ENCODE measurements around the gene GNPTG. TPM values are rescaled to one million over a fixed set of nuclear protein-coding genes. Genes with fewer than 3 reads are reported as not detected.

GNPTG gene
- total and polyA plus RNA-seq, 2 donors (not counting 3 experiments of a cell fraction or from before 2014, with no cell fraction given) = 51.6 to 109 TPM

GRCh38 chr16:1401758-1402154 is 50.0 kb downstream of the GNPTG start:
- Histone ChIP-seq H3K9ac (replicated peaks; ENCODE audit: extremely low read depth, insufficient read depth, low read length) (no peak overlapping the region), H3K9me1 (replicated peaks; ENCODE audit: control insufficient read depth, extremely low read depth, insufficient read depth, low read length) (no peaks in the 10 kb centered on the region), H2AFZ (ENCODE audit: low read depth, low read length) (no peak overlapping the region), H3K4me3 (replicated peaks in 1 of 3; ENCODE audit: insufficient read depth in 1 of 3, low read depth in 1 of 3, low read length in 3 of 3) (no peak overlapping the region), H4K20me1 (replicated peaks; ENCODE audit: control insufficient read depth, extremely low read depth, insufficient read depth, low read length) (no peaks in the 10 kb centered on the region), H3K27ac (ENCODE audit: insufficient read depth, low read depth, low read length) (no peak overlapping the region), H3K9me3 (replicated peaks; ENCODE audit: control insufficient read depth, insufficient read depth, low read length) (no peaks in the 10 kb centered on the region), H3K4me2 (ENCODE audit: insufficient read depth, low read length) (no peak overlapping the region), H3K27me3 (ENCODE audit: control insufficient read depth in 2 of 2, insufficient read depth in 2 of 2, low read length in 2 of 2) (no peaks in the 10 kb centered on the region), H3K4me1 (ENCODE audit: control insufficient read depth, extremely low read depth, insufficient read depth, low read length) (no peaks in the 10 kb centered on the region), H3K79me2 (ENCODE audit: control insufficient read depth, insufficient read depth, low read length) (no peaks in the 10 kb centered on the region), H3K36me3 (ENCODE audit: control insufficient read depth in 2 of 2, extremely low read depth in 1 of 2, insufficient read depth in 2 of 2, low read length in 2 of 2) (peaks cover 0 to 24% of the 10 kb centered on the region in 2 experiments)
- BruUV-seq (replicated peaks) = no TSS peak
- DNase-seq (ENCODE audit: low read depth, low spot score) (no peak), FAIRE-seq (no peak)
- intact Hi-C loops (cut with micrococcal nuclease) = loop anchor here (10.0 kb wide), 1 partner anchor 97 kb away; the partner anchor contains the start of gene UBE2I
- TF ChIP-seq MYC (IDR thresholded peaks at IDR 0.05; ENCODE audit: low read depth, low read length) (no peak), JUN (IDR thresholded peaks at IDR 0.05; ENCODE audit: borderline replicate concordance, insufficient read depth, insufficient read length, low read depth) (no peak), CTCF (IDR thresholded peaks at IDR 0.05; ENCODE audit: extremely low read depth in 1 of 2, insufficient read depth in 1 of 2, low read depth in 1 of 2, low read length in 2 of 2) (no peak), POLR2AphosphoS5 (IDR thresholded peaks at IDR 0.05; ENCODE audit: insufficient read depth, low read depth, low read length) (no peak), MAX (IDR thresholded peaks at IDR 0.05; ENCODE audit: insufficient read depth, insufficient read length) (no peak), POLR2A (IDR thresholded peaks at IDR 0.05; ENCODE audit: low read depth, low read length) (no peak), FOS (IDR thresholded peaks at IDR 0.05; ENCODE audit: borderline replicate concordance, insufficient read depth, low read length) (no peak)
- ChIA-PET CTCF (no interaction called here), POLR2A (no interaction called here)
- dilution Hi-C loops (cut with MboI; ENCODE audit: extremely low pct_ligation_motif_present, low sequenced_read_pairs) = no loop called here
